Anterior cingulate cortex (tissue), 58 donors: Measurements from ENCODE around the gene GYS1.

Experiments
- DNase-seq, 58 donors: peaks; one replicate each; lab custom pipeline; 2025; lab: John Stamatoyannopoulos, UW

The GYS1 gene

GRCh38 chr19:49018388-49019241, 25.5 kb upstream of the GYS1 start:
- peak in 1 of 58 donors; percentile 5 for DNase-seq

GRCh38 chr19:49017666-49018351, 24.7 kb upstream of the GYS1 start:
- peak in 4 of 58 donors; percentile 1 to 32 (median 17) for DNase-seq

- no peak for DNase-seq
These were observed 24.0 kb upstream of the GYS1 start, which contains the start of gene LHB for GRCh38 chr19:49017041-49017665. Gene LHB, minus strand, starts transcription at chr19:49017091. Its CDS starts 10 bp downstream, at chr19:49017081.

GRCh38 chr19:49016067-49016839, 23.1 kb upstream of the GYS1 start:
- no peak for DNase-seq

- DNase-seq, result no peak
These were observed 21.8 kb upstream of the GYS1 start for GRCh38 chr19:49014870-49015255.

GRCh38 chr19:49014123-49014869, 21.2 kb upstream of the GYS1 start:
- no peak for DNase-seq

- no peak for DNase-seq
These were observed 18.1 kb upstream of the GYS1 start for GRCh38 chr19:49011194-49011593.

GRCh38 chr19:49010453-49010852, 17.3 kb upstream of the GYS1 start:
- no peak for DNase-seq

GRCh38 chr19:49009828-49010227, 16.7 kb upstream of the GYS1 start:
- no peak for DNase-seq

GRCh38 chr19:49006905-49007304, 13.8 kb upstream of the GYS1 start:
- DNase-seq, result no peak

- DNase-seq, result no peak
These were observed 12.0 kb upstream of the GYS1 start for GRCh38 chr19:49004964-49005614.

- no peak for DNase-seq
These were observed 11.0 kb upstream of the GYS1 start for GRCh38 chr19:49004133-49004532.

GRCh38 chr19:48999481-49000325, 6.6 kb upstream of the GYS1 start:
- peak in 14 of 58 donors; percentile 2 to 41 (median 12) for DNase-seq

- no peak for DNase-seq
These were observed 4.9 kb upstream of the GYS1 start for GRCh38 chr19:48997972-48998371.

- DNase-seq, result peak in 1 of 58 donors; percentile 69
These were observed 902 bp upstream of the GYS1 start for GRCh38 chr19:48994035-48994386.

GRCh38 chr19:48992581-48993174, 431 bp downstream of the GYS1 start:
- DNase-seq, result peak in 14 of 58 donors; percentile 31 to 61 (median 46)

GRCh38 chr19:48991873-48992580, 1.1 kb downstream of the GYS1 start:
- peak in 22 of 58 donors; percentile 1 to 51 (median 20) for DNase-seq
